ENCODE data around the gene PDSS2. TPM values are rescaled to one million over a fixed set of nuclear protein-coding genes. Genes with fewer than 3 reads are reported as not detected.
A peak's percentile ranks its signal among the peaks of the same experiment; 100 is the strongest.

Gene PDSS2
- total and polyA plus RNA-seq, 9 of the 15 experiments (the other 6 are each of a cell fraction or from before 2014, with no cell fraction given): 5.8 to 21.1 (median 12.0) TPM

- TF ChIP-seq STAT5B (CRISPR knock-in tag; IDR thresholded peaks at IDR 0.05): no peak
- no peak for TF ChIP-seq FOXA3 (CRISPR knock-in tag; conservative IDR thresholded peaks at IDR 0.05 in 1 of 2, IDR thresholded peaks at IDR 0.05 in 1 of 2)
- peak; percentile 28; the same call in 1 of the 2 replicates for TF ChIP-seq ZBTB33 (CRISPR knock-in tag; IDR thresholded peaks at IDR 0.05)
- peak; percentile 99 for TF ChIP-seq UBTF (IDR thresholded peaks at IDR 0.05; ENCODE audit: borderline replicate concordance in 1 of 2, low read depth in 2 of 2, low read length in 2 of 2)
- TF ChIP-seq SRF (CRISPR knock-in tag; IDR thresholded peaks at IDR 0.05): 0 out of 4 replicates have a peak, but pooled peaks of 1 of the 2 experiments have one; percentile 45
- peak; percentile 56 for TF ChIP-seq TFAP4 (CRISPR knock-in tag; IDR thresholded peaks at IDR 0.05; ENCODE audit: borderline replicate concordance)
- TF ChIP-seq KLF1 (tag; IDR thresholded peaks at IDR 0.05): peak; percentile 25; the same call in 1 of the 2 replicates
- no peak for TF ChIP-seq RFX1 (IDR thresholded peaks at IDR 0.05)
- TF ChIP-seq HOXB6 (CRISPR knock-in tag; IDR thresholded peaks at IDR 0.05; ENCODE audit: borderline replicate concordance): no peak
- TF ChIP-seq SREBF1 (IDR thresholded peaks at IDR 0.05; ENCODE audit: borderline replicate concordance, low read depth, low read length): no peak
- peak; percentile 88 for TF ChIP-seq RBM25 (IDR thresholded peaks at IDR 0.05; ENCODE audit: low read depth, low read length, severe bottlenecking)
- no peak for TF ChIP-seq HNRNPK (IDR thresholded peaks at IDR 0.05; ENCODE audit: low read depth, low read length, poor library complexity, severe bottlenecking)
- no peak for TF ChIP-seq MBD1 (CRISPR knock-in tag; IDR thresholded peaks at IDR 0.05)
- peak; percentile 97 for TF ChIP-seq CTBP1 (IDR thresholded peaks at IDR 0.05; ENCODE audit: borderline replicate concordance)
- no peak for TF ChIP-seq U2AF2 (optimal IDR thresholded peaks at IDR 0.05; ENCODE audit: low read depth, low read length)
- TF ChIP-seq SRSF9 (IDR thresholded peaks at IDR 0.05; ENCODE audit: borderline replicate concordance, low read depth, low read length): no peak
- TF ChIP-seq CC2D1A (IDR thresholded peaks at IDR 0.05): no peak
- TF ChIP-seq HINFP (tag; conservative IDR thresholded peaks at IDR 0.05; ENCODE audit: low read depth): no peak
Observed at GRCh38 chr6:107114213-107114925, 345.0 kb downstream of the PDSS2 start (continued).
